Activated CD8-positive, alpha-beta memory T cell treated with anti-CD3 and anti-CD28 coated beads for 24 hours (primary cell): ENCODE results near the gene ATP6V1B1.
A peak's percentile ranks its signal among the peaks of the same experiment; 100 is the strongest.

ENCODE experiments used
- DNase-seq: peaks from one replicate; pipeline ENCODE4 v3.0.0-alpha.2; 2020

ATP6V1B1 gene

DNA sequence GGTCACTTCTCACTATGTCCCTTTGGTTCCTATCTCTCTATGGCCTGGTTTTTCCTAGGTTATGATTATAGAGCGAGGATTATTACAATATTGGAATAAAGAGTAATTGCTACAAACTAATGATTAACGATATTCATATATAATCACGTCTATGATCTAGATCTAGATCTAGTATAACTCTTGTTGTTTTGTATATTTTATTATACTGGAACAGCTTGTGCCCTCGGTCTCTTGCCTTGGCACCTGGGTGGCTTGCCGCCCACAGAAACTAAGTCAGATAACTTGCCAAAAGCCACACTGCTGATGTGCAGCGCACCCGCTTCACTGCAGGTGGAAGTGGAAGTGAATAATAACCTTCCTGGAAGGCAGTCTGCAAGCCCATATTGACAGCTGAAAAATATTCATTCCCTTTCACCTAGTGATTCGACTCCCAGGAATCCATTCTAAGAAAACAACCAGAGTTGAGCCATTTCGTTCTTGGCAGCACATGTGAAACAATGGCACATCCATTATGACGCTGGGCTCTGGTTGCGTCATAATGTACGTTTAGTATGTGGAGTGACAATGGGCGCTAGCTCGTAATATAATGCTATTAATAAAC lies 42.0 kb downstream of the ATP6V1B1 start:
- DNase-seq = no peak

DNA sequence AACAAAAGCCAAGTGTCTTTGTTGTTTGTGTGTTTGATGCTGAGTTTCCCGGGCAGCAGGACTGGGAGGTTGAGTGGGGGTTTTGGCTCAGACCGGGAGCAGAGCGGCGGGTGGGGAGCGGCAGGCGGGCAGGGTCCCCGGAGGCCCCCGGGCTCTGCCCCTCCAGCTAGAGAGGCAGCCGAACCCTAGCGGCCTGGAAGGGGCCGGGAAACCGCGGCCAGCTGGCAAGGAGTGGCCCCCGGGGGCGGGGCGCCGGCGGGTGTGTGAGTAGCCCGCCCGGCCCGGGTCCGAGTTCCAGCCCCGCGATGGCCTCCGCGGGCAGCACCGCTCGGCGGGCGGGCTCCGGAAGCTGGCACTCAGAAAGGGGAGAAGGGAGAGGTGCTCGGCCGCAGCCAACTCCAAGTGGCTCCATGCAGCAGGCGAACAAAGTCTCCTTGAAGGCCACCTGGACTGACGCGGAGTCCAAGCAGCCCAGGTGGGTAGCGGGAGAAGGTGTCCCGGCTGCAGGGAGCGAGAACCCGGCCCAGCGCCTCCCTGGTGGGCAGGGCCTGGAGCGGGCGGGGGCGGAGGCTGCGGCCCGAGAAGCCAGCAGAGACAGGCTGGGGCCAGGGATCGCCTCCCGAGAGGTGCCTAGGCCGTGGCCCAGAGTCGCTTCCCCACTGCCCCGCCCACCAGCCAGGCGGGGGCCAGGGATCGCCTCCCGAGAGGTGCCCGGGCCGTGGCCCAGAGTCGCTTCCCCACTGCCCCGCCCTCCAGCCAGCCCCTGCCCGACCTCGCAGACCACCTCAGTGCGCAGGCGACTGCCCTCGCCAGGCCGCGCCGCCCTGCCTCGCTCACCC lies 42.9 kb downstream of the ATP6V1B1 start, which contains the start of gene ANKRD53:
Gene ANKRD53 (plus strand): TSS at position 290 of the 839 bp plus-strand sequence. CDS start 16 bp downstream, at position 306.
- DNase-seq = peak; percentile 71

DNA sequence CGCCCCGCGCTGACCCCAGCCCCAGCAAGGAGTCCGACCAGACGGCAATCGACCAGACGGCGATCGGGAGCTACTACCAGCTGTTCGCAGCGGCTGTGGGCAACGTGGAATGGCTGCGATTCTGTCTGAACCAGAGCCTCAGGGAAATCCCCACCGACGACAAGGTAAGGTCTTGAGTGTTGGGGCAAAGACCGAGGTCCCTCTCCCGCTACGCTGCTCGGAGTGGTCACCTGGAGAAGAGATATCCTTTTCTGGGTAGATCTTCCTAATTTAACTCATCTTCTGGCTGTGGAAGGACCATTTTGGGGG lies 43.4 kb downstream of the ATP6V1B1 start:
- DNase-seq = no peak

DNA sequence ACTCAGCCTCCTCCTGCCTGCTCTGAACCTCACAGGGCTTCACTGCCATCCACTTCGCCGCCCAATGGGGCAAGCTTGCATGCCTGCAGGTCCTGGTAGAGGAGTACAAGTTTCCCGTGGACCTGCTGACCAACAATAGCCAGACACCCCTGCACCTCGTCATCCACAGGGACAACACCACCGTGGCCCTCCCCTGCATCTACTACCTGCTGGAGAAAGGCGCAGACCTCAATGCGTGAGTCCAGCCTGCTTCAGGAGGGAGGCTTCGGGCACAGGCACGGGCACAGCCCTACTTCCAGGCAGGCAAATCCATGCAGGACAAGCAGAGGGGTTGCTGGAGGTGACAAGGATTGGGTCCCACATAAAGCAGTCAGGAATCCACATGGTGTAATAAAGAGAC lies 43.9 kb downstream of the ATP6V1B1 start:
- DNase-seq = peak; percentile 56

DNA sequence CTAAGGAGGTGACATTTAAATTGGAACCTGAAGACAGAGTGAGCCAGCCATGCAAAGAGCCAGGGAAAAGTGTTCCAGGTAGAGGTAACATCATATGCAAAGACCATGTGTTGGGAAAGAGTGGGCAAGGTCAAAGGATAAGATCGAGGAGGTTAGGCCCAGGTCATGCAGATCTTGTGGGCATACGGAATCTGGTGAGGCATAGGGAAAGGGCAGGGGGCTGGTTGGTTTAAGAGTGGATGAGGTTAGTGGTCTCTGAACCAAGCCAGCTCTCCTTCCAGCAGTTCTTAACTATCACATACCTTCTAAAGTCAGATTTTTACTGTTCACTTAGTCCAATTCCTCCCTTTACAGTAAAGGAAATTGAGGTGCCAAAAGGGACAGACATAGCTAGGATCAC lies 45.7 kb downstream of the ATP6V1B1 start:
- peak; percentile 28 for DNase-seq

DNA sequence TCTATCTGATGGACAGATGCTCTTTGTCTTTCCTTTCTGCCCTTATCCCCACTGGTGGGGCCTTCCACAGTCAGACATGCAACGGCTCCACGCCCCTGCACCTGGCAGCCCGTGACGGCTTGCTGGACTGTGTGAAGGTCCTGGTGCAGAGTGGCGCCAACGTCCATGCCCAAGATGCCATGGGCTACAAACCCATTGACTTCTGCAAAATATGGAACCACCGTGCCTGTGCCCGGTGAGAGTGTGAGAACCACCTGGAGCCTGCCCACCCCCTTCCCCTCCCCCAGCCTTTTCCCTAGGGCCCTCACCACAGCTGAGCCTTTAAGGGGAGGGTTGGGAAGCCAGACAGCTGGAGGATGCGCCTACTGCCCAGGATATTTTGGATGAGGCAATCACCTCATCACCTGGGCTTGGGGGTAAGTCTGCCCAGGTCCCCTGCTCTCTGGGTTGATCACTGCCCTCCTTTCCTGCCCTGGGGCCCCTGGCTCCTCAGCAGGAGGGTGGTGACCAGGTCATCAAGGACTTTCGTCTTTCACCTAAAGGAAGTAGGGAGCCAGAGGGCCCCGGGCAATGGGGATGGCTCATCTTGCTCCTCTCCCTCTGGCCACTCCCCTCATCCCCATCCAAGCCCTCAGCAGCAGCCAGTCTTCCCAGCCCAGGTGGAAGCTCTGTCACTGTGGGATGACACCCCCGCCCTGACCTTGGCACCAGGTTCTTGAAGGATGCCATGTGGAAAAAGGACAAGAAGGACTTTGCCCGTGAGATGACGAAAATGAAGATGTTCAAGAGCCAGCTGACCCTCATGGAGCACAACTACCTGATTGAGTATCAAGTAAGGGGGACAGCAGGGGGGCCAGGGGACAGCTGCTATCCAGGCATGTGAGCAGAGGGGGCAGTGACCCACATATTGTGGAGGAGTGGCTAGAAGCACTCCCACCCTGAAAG lies 46.4 kb downstream of the ATP6V1B1 start:
- peak; percentile 45 for DNase-seq

DNA sequence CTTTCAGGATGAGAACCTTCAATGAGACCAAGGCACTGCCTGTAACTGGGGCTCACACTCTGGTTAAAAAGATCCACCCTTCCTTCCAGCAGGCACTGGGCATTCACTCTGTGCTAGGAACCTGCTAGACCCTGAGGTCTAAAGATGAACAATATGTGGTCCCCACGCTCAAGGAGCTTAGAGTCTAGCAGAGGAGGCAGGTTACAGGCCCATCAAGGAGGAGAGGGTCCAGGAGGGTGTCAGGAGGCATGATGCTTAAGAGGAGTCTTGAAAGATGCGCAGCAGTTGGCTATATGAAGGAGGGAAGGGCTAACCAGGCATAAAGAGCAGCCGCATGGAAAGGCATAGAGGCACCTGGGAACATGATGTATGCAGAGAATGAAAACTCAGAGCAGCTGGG lies 47.3 kb downstream of the ATP6V1B1 start:
- peak; percentile 51 for DNase-seq

DNA sequence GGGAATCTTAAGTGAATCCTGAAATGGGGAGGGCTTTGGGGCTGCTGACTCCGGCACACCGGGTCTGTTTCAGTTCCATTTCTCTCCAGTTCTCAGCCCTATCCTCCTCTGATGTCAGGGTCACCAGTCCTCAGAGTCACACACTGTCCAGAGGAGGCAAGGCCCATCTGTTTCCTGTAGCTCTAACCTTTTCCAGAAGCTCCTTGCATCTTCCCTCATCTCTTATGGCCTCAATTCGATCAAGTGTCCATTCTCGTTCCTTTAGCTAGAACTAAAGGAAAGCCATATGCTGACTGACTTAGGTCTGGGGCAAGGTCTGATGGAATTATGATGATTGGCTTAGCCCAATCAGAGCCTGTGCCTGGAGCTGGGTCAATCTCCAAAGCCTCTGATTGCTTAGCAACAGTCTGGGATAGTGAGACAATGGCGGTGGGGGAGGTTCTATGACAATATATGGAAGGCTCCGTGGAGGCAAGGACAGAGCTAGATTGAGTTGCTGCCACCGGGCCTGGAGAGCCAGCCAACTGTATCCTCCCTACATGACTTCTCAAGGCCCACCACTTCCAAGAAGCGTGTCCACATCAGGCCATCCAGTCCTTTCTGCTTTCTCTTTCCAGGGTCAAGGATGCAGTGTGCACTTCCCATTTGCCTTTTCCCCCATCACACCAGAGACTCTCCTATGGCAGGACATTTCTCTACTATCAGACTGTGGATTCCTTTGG lies 48.0 kb downstream of the ATP6V1B1 start:
- peak; percentile 46 for DNase-seq

DNA sequence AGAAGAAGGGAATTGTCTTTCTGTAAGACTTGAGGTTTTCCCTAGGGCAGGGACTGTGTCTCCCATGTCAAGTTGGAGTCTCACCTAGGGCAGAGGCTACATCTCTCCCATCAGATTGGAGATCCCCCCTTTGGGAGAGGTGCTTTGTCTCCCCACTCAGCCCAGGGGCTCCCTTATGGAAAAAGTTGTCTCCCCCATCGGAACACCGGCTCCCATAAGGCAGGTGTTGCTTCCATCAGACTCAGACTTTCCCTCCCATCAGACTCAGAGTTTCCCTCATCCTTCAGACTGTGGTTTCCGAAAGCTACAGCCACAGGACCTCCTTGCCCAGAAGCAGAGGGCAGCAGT lies 48.5 kb downstream of the ATP6V1B1 start:
- no peak for DNase-seq

DNA sequence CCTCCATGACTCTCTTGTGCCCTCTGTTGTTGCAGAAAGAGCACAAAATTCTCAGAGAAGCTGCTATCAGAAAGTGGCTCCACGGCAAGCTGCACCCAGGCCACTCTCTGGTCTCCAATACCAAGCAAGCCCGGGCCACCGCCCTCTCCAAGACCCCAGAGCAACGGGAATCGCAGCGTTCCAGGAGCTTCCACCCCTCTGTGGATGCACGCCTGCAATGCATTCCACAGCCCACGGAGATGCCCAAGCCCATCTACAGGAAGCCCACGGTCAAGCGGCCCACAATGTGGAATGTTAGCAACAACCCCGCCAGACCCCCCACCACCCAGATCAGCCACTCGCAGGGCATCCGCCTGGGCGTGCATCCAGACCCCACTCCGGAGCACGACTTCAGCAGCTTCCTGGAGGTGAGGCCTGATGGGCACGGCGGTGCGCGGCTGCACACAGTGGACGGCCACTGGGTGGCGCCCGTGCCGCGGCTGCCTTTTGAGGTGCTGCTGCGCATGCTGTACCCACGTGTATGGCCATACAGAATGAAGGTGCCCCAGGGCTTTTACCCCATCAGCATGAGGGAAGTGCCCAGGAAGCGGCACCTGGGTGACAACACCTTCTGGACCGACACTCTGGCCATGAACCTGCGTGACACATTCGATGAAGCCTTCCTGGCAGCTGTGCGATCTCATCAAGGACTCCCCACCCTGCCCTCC lies 49.0 kb downstream of the ATP6V1B1 start:
- peak; percentile 93 for DNase-seq

DNA sequence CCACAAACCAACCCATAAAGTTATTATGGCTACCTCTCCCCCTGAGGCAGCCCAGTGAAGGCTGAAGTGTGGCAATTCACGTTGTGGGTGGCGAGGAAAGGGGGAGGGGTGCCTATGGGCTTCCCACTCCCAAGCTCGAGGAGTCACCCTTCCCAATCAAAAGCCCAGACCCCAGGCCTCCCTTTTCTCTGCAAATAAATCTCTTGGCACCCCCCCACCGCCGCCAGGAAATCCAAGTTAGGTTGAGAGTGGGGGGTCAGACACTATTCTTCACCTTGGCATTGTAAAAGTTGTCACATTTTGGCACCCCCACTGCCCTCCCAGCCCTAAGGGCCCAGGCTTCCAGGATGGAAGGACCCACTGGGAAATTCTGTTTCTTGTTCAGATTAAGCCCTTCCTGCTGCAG lies 49.6 kb downstream of the ATP6V1B1 start:
- DNase-seq = no peak

DNA sequence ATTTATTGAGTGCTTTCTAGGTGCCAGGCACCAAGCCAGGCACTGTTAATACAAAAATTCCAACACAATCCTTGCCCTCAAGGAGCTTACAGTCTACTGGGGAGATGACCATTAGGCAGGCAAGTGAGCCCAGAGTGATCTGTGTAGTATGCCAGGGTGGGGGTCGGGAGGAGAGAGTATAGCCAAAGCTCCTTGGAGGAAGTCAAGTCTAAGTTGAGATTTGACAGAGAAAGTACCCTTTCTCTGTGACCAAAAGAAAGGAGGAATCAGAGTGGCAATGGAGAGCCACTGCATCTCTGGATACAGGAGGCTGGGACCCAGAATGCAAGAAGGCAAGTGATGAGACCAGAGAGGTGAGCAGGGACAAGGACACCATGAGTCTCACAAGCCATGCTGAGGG lies 50.3 kb downstream of the ATP6V1B1 start:
- DNase-seq = peak; percentile 47

DNA sequence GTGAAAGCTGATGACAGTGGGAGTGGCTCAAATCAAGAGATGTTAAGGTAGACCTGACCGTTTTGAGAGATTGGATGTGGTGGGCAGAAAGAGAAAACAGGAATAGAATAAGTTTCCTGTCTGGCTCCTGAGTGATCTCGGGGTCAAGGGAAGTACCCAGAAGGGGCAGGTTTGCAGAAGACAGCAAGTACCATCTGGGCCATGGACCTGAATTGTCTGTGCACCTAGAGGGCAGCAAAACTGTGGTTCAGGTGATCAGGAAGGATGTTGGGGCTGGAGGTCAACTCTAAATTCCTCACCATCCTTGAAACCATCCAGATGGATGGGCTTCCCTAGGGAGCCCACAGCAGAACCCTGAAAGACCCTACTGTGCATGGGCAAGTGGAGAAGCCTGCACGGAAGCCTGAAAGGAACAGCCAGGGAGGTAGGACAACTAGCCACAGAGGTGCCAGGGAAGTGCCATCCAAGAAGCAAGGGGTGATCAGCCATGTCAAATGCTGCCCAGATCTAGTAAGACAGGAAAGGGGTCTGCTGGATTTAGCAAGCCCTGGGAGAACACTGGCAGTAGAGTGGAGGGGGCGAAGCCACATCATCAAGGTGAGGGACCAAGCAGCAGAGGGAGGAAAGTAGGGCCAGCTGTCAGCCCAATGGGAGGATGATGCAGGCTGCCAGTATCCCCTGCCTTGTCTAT lies 50.9 kb downstream of the ATP6V1B1 start:
- peak; percentile 52 for DNase-seq

DNA sequence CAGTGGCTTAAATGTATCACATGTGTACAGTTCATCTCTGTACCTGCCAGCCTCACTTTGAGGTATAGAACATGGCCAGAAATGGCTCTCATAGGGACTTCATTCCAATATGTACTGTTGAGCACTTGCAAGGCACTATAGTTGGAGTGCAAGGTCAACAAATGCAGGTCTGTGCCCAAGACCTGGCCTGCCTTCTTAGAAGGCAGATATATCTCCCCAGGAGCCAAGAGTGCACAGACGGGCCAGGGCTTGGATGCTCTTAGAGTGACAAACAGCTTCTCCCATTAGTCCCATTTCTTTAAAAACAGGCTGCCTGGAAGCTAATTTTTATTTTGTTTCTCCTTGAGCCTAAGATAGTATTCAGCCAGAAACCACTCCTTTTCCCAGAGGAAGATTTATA lies 51.7 kb downstream of the ATP6V1B1 start:
- peak; percentile 19 for DNase-seq

DNA sequence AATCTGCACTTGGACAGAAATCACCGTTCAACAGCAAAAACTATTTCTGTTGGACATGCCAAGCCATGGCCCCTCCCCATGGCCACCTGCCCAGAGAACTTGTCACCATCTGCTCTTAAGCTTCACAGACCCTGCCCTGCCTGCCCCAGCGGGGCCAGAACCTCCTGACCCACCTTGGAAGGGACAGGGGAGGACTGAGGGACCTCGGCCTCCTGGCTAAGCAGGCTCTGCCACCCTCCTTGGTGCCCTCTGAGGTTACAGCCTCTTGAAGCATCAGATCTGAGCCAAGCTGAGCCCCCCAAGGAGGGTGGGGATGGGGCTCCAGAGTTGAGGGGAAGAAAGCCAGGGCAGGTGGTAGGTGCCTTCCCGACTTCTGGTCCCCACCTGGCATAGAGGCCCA lies 52.5 kb downstream of the ATP6V1B1 start:
- DNase-seq = peak; percentile 46

DNA sequence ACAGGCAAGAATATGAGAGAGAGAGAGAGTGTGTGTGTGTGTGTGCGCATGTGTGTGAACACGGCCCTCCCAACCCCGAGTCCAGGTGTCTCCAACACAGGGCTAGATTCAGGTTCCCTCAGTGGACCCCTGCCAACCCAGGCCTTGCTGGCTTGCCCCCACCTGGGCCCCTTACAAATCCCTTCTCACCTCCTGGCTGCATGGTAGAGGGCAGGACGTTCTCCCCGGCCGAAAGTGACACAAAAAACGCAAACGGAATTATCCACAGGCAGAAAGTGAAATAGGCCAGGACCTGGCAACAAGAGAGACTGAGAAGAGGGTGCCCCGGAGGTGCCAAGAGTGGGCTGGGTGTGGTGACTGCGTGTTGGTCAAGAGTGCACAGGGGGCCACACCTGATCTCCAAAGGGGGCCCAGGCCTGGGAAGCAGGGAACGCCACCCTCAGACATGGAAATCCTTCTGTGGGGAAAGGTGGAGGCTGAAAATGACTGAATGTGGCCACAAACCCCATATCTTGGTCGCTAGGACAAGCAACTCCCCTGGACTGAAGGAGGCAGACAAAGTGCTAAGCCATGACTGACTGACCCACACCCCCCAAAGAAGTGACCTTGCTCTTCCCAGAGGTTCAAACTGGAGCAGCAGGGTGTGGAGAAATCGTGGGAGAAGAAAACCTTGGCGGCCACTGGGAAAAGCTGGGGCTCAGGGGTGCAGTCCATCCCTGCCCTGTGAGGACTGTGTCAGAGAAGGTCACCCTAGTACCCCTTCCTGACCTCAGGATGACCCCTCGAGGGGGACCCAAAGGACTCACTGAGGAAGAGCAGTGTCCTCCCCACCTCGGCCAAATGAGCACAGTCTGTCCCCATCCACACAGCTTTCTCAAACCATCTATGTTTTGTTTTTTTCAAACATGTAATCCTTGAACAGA lies 53.3 kb downstream of the ATP6V1B1 start:
- peak; percentile 50 for DNase-seq

DNA sequence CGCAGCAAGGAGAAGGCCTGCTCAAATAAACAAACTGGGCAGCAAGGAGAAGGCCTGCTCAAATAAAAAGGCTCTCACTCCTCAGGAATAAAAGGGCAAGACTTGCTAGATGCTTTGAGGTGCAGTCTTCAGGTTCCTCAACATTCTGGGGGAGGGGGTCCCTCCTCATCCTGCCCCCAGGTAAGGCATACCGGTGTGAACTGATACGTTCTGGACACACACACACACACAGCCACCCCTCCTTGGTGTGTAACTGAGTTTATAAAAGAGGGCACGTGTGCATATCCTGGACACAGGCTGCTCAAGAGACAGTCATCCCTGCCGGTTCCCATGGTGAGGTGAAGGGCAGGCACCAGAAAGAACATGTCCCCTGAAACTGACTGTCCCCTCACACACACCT lies 54.5 kb downstream of the ATP6V1B1 start:
- no peak for DNase-seq

DNA sequence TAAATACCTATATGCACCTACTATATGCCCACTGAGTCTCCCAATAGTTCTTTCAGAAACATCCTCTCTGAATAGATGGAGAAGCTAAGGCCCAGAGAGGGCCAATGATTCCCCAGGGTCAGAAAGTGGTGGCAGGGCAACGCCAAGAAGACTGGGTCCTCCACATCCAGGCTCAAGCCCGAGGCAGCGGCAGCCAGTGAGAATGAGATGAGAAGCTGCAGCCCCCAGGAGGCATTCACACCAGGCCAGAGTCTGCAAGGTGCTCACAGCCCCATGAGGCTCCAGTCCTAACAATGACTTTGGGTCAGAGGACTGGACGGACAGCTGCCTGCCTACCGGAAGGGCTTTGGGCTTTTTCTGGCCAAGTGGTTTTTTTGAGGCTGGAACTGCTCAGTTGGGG lies 55.4 kb downstream of the ATP6V1B1 start:
- no peak for DNase-seq

DNA sequence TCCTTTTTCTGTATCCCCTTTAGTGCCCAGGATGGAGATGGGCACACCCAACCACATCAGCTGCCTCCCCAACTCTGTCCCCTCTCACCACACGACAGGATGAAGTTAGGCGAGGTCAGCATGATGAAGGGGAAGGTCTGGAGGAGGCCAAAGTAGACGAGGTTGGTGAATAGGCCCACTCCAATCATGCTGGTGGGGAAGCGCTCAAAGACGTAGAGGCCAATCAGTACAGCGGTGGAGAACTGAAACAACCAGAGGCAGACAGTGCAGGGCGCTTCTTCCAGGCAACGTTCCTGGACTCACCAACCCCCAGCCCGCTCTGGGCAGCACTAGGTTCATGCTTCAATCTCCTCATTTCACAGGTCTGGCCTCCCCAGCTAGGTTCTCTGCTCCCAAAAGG lies 56.0 kb downstream of the ATP6V1B1 start:
- DNase-seq = no peak
